MCF 10A (cell line): ENCODE results near the gene LARP1. TPM values are rescaled to one million over a fixed set of nuclear protein-coding genes. Genes with fewer than 3 reads are reported as not detected.

Experiments used
- BruUV-seq: library from RNA; stranded (reverse); fragments of 400-500 nt; replicated peaks from 2 replicates; lab custom pipeline; 2021; lab: Mats Ljungman, UMichigan
- CTCF ChIA-PET: fragments of 300-600 bp; sonication (Branson Sonifier 250); formaldehyde crosslinking; extraction: SDS; loops from one replicate; lab custom pipeline; 2021; ENCODE audit warnings: antibody characterized with exemption, inconsistent platforms; lab: Yijun Ruan, JAX
- POLR2A ChIA-PET: fragments of 300-600, 350-650 bp; sonication (Branson Sonifier 250); formaldehyde crosslinking; extraction: SDS; loops from one replicate; lab custom pipeline; 2020; ENCODE audit warnings: antibody characterized with exemption, inconsistent platforms; lab: Yijun Ruan, JAX
- DNase-seq: peaks from one replicate; pipeline ENCODE4 v3.0.0-alpha.2; 2018; ENCODE audit not compliant: unreplicated experiment
- H3K27ac Mint-ChIP-seq: one replicate; pipeline ENCODE4 v1.8.0; 2022; ENCODE audit warnings: mild to moderate bottlenecking, low read depth, mixed read lengths; ENCODE audit not compliant: unreplicated experiment
- H3K27me3 Mint-ChIP-seq: one replicate; pipeline ENCODE4 v1.8.0; 2022; ENCODE audit warnings: mixed read lengths; ENCODE audit not compliant: insufficient read depth, unreplicated experiment
- H3K36me3 Mint-ChIP-seq: one replicate; pipeline ENCODE4 v1.8.0; 2022; ENCODE audit warnings: mild to moderate bottlenecking, moderate library complexity, mixed read lengths; ENCODE audit not compliant: insufficient read depth, unreplicated experiment
- H3K4me1 Mint-ChIP-seq: one replicate; pipeline ENCODE4 v1.8.0; 2022; ENCODE audit warnings: mixed read lengths; ENCODE audit not compliant: insufficient read depth, unreplicated experiment
- H3K4me3 Mint-ChIP-seq: one replicate; pipeline ENCODE4 v1.8.0; 2022; ENCODE audit warnings: mild to moderate bottlenecking, moderate library complexity, mixed read lengths; ENCODE audit not compliant: unreplicated experiment
- H3K9me3 Mint-ChIP-seq: one replicate; pipeline ENCODE4 v1.8.0; 2022; ENCODE audit warnings: mixed read lengths; ENCODE audit not compliant: unreplicated experiment
- CTCF ChIP-seq: fragments of 200-600 bp; IDR thresholded peaks from one replicate; pipeline ENCODE4 v1.8.0; 2022; ENCODE audit warnings: antibody characterized with exemption, mild to moderate bottlenecking; ENCODE audit not compliant: unreplicated experiment
- intact Hi-C: fragments of 100-400 bp; cut with micrococcal nuclease; formaldehyde crosslinking; loops from 2 replicates; pipeline ENCODE4 v1.14.1; 2022
- total RNA-seq: library from RNA; stranded (reverse); gene quantifications from 2 replicates; pipeline ENCODE4 v1.2.3, GENCODE V29; 2022

The LARP1 gene
- total RNA-seq, 1 experiment from 2014 or later: 340 TPM

GRCh38 chr5:154791535-154791934 is 36.4 kb downstream of the LARP1 start:
- peaks cover 7% of the 10 kb centered on the region for H3K4me1 Mint-ChIP-seq
- H3K4me3 Mint-ChIP-seq: no peak overlapping the region
- H3K27ac Mint-ChIP-seq: no peak overlapping the region
- no TSS peak for BruUV-seq
- peaks cover 80% of the 10 kb centered on the region for H3K36me3 Mint-ChIP-seq
- intact Hi-C loops: no loop called here
- DNase-seq: no peak
- TF ChIP-seq CTCF: no peak
- no peaks in the 10 kb centered on the region for H3K9me3 Mint-ChIP-seq
- ChIA-PET POLR2A (interaction anchor here (1.7 to 3.1 kb wide), 2 partner anchors 11 to 33 kb away, joined by 4 to 11 read pairs; no protein-coding TSS in a partner anchor), CTCF (interaction anchor here (0.6 to 3.0 kb wide), 6 partner anchors 9 to 154 kb away, joined by 3 to 17 read pairs (median 3); no protein-coding TSS in a partner anchor)
- no peaks in the 10 kb centered on the region for H3K27me3 Mint-ChIP-seq

- no TSS peak for BruUV-seq
- POLR2A ChIA-PET: interaction anchor here (0.9 to 1.1 kb wide), 2 partner anchors 14 to 143 kb away, joined by 4 to 5 read pairs; no protein-coding TSS in a partner anchor
- no peaks in the 10 kb centered on the region for H3K9me3 Mint-ChIP-seq
- no peak for DNase-seq
- no peaks in the 10 kb centered on the region for H3K27me3 Mint-ChIP-seq
- H3K4me3 Mint-ChIP-seq: no peak overlapping the region
- no peaks in the 10 kb centered on the region for H3K4me1 Mint-ChIP-seq
- H3K27ac Mint-ChIP-seq: no peak overlapping the region
- peaks cover 86% of the 10 kb centered on the region for H3K36me3 Mint-ChIP-seq
- no peak for TF ChIP-seq CTCF
- intact Hi-C loops: no loop called here
- CTCF ChIA-PET: interaction anchor here (0.9 to 3.0 kb wide), 2 partner anchors 8 to 12 kb away, joined by 6 to 17 read pairs; no protein-coding TSS in a partner anchor
Measured at GRCh38 chr5:154793599-154794524, 38.7 kb downstream of the LARP1 start.

GRCh38 chr5:154794525-154795234 is 39.5 kb downstream of the LARP1 start:
- CTCF ChIA-PET: interaction anchor here (0.9 to 3.0 kb wide), 2 partner anchors 9 to 12 kb away, joined by 6 to 17 read pairs; no protein-coding TSS in a partner anchor
- no peaks in the 10 kb centered on the region for H3K9me3 Mint-ChIP-seq
- H3K36me3 Mint-ChIP-seq: peaks cover 94% of the 10 kb centered on the region
- H3K4me1 Mint-ChIP-seq: no peaks in the 10 kb centered on the region
- no peak overlapping the region for H3K27ac Mint-ChIP-seq
- intact Hi-C loops: no loop called here
- TF ChIP-seq CTCF: no peak
- no peaks in the 10 kb centered on the region for H3K27me3 Mint-ChIP-seq
- H3K4me3 Mint-ChIP-seq: no peak overlapping the region
- BruUV-seq: no TSS peak
- POLR2A ChIA-PET: interaction anchor here (0.9 to 1.1 kb wide), 2 partner anchors 13 to 144 kb away, joined by 4 to 5 read pairs; no protein-coding TSS in a partner anchor
- DNase-seq: no peak
